ENCODE measurements around the gene ACTR1A. TPM values are rescaled to one million over a fixed set of nuclear protein-coding genes. Genes with fewer than 3 reads are reported as not detected.

Gene ACTR1A
- total and polyA plus RNA-seq, 9 of the 15 experiments (the other 6 are each of a cell fraction or from before 2014, with no cell fraction given), result 36.3 to 77.2 (median 49.6) TPM

- no TSS peak for BruUV-seq (replicated peaks)
- CTCF ChIA-PET (ENCODE audit: low intra/inter-chr PET ratio), result no interaction called here
- no peak for TF ChIP-seq FOXA1 (IDR thresholded peaks at IDR 0.05; ENCODE audit: borderline replicate concordance)
- no peak for TF ChIP-seq PHF21A (IDR thresholded peaks at IDR 0.05; ENCODE audit: borderline replicate concordance, low read depth)
- no peak for TF ChIP-seq VEZF1 (CRISPR knock-in tag; IDR thresholded peaks at IDR 0.05)
- no peak for TF ChIP-seq ZBTB7A (IDR thresholded peaks at IDR 0.05; ENCODE audit: borderline replicate concordance, control insufficient read depth, low read depth, low read length)
- no peak for TF ChIP-seq NR4A1 (CRISPR knock-in tag; IDR thresholded peaks at IDR 0.05)
- TF ChIP-seq NR4A1 (tag; IDR thresholded peaks at IDR 0.05), result no peak
- TF ChIP-seq, protein P1, sequence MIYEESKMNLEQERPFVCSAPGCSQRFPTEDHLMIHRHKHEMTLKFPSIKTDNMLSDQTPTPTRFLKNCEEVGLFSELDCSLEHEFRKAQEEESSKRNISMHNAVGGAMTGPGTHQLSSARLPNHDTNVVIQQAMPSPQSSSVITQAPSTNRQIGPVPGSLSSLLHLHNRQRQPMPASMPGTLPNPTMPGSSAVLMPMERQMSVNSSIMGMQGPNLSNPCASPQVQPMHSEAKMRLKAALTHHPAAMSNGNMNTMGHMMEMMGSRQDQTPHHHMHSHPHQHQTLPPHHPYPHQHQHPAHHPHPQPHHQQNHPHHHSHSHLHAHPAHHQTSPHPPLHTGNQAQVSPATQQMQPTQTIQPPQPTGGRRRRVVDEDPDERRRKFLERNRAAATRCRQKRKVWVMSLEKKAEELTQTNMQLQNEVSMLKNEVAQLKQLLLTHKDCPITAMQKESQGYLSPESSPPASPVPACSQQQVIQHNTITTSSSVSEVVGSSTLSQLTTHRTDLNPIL (CRISPR knock-in tag; IDR thresholded peaks at IDR 0.05), result no peak
- TF ChIP-seq TFAP4 (CRISPR knock-in tag; IDR thresholded peaks at IDR 0.05; ENCODE audit: borderline replicate concordance), result no peak
- no peak for TF ChIP-seq ZBTB40 (IDR thresholded peaks at IDR 0.05)
- no peak for TF ChIP-seq ZBTB40 (CRISPR knock-in tag; IDR thresholded peaks at IDR 0.05)
Observed at GRCh38 chr10:102538811-102539210, 36.3 kb upstream of the ACTR1A start.

More at GRCh38 chr10:102538811-102539210, 36.3 kb upstream of the ACTR1A start:
- WGBS (ENCODE audit: insufficient coverage, low coverage, missing lambda C conversion rate), result 23% methylated on average over 2 of the region's 2 CpGs
- H3K36me3 ChIP-seq (ENCODE audit: control insufficient read depth, insufficient read depth, low read length), result no peaks in the 10 kb centered on the region
- H3K27me3 ChIP-seq (ENCODE audit: control insufficient read depth in 2 of 2, insufficient read depth in 2 of 2, low read length in 2 of 2), result no peaks in the 10 kb centered on the region
- no peak for FAIRE-seq
- no peak for ATAC-seq
- no peak overlapping the region for H3K27ac ChIP-seq (ENCODE audit: extremely low read depth, low read depth, low read length)
- H3K9me1 ChIP-seq (ENCODE audit: control insufficient read depth, insufficient read depth, low read length), result no peaks in the 10 kb centered on the region
- H3K4me1 ChIP-seq (replicated peaks in 1 of 2; ENCODE audit: control insufficient read depth in 2 of 2, insufficient read depth in 2 of 2, low read length in 2 of 2), result no peaks in the 10 kb centered on the region; a peak in 1 of 5 replicates
- in situ Hi-C loops (cut with MboI), result no loop called here
- intact Hi-C loops (cut with micrococcal nuclease), result no loop called here
- H3K9me3 ChIP-seq (replicated peaks; ENCODE audit: control insufficient read depth, insufficient read depth, low read depth, low read length), result no peaks in the 10 kb centered on the region
- H3K9ac ChIP-seq (ENCODE audit: insufficient read depth in 1 of 2, low read depth in 2 of 2, low read length in 2 of 2), result no peak overlapping the region; a peak in 1 of 4 replicates
- no peaks in the 10 kb centered on the region for H3K79me2 ChIP-seq (ENCODE audit: control insufficient read depth, insufficient read depth, low read length)
- DNase-seq (ENCODE audit: extremely low read depth in 1 of 4, low spot score in 3 of 4), result no peak
- POLR2A ChIA-PET, result no interaction called here
- H2AFZ ChIP-seq (ENCODE audit: low read depth, low read length), result no peak overlapping the region
- H3K4me3 ChIP-seq, result no peak overlapping the region
- no peaks in the 10 kb centered on the region for H4K20me1 ChIP-seq (replicated peaks; ENCODE audit: control insufficient read depth, insufficient read depth, low read length)
- H3K4me2 ChIP-seq (ENCODE audit: insufficient read depth, low read length), result no peak overlapping the region
